Measurements from ENCODE around the gene TEX101.
"Not testable (repeated sequence)": the region's sequence is repeated elsewhere in the genome, so short reads cannot be mapped to it uniquely, and the experiment has no call there.

- TF ChIP-seq, protein P1, sequence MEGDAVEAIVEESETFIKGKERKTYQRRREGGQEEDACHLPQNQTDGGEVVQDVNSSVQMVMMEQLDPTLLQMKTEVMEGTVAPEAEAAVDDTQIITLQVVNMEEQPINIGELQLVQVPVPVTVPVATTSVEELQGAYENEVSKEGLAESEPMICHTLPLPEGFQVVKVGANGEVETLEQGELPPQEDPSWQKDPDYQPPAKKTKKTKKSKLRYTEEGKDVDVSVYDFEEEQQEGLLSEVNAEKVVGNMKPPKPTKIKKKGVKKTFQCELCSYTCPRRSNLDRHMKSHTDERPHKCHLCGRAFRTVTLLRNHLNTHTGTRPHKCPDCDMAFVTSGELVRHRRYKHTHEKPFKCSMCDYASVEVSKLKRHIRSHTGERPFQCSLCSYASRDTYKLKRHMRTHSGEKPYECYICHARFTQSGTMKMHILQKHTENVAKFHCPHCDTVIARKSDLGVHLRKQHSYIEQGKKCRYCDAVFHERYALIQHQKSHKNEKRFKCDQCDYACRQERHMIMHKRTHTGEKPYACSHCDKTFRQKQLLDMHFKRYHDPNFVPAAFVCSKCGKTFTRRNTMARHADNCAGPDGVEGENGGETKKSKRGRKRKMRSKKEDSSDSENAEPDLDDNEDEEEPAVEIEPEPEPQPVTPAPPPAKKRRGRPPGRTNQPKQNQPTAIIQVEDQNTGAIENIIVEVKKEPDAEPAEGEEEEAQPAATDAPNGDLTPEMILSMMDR (IDR thresholded peaks at IDR 0.05), result not testable (repeated sequence)
- not testable (repeated sequence) for TF ChIP-seq POLR2A, EP300 (IDR thresholded peaks at IDR 0.05)
These were observed 30.9 kb upstream of the TEX101 start for GRCh38 chr19:43383759-43384158.

Data from sigmoid colon (tissue), 4 donors.